WI38 (cell line): ENCODE measurements around the gene HNRNPAB.
"Not testable (repeated sequence)": the region's sequence is repeated elsewhere in the genome, so short reads cannot be mapped to it uniquely, and the experiment has no call there.

Experiments used
- H3K4me3 ChIP-seq: 2 replicates; pipeline ENCODE4 v1.5.1; 2011; ENCODE audit warnings: low read depth, mild to moderate bottlenecking, control low read depth, low read length
- CTCF ChIP-seq: IDR thresholded peaks from 2 replicates; pipeline ENCODE4 v1.5.1; 2012; ENCODE audit warnings: low read depth, mild to moderate bottlenecking, control low read depth, low read length

The HNRNPAB gene

GRCh38 chr5:178246624-178247279 lies 42.4 kb downstream of the HNRNPAB start:
- no peak for TF ChIP-seq CTCF
- H3K4me3 ChIP-seq, result no peak overlapping the region

GRCh38 chr5:178247481-178248456 lies 43.4 kb downstream of the HNRNPAB start:
- no peak overlapping the region for H3K4me3 ChIP-seq
- no peak for TF ChIP-seq CTCF

- TF ChIP-seq CTCF, result no peak
- H3K4me3 ChIP-seq, result no peak overlapping the region
Measured at GRCh38 chr5:178248750-178249149, 44.4 kb downstream of the HNRNPAB start.

GRCh38 chr5:178249191-178249989 lies 45.1 kb downstream of the HNRNPAB start:
- TF ChIP-seq CTCF, result no peak
- H3K4me3 ChIP-seq, result no peak overlapping the region

GRCh38 chr5:178250263-178250662 lies 45.9 kb downstream of the HNRNPAB start:
- no peak overlapping the region for H3K4me3 ChIP-seq
- no peak for TF ChIP-seq CTCF

GRCh38 chr5:178252258-178252657 lies 47.9 kb downstream of the HNRNPAB start:
- H3K4me3 ChIP-seq, result no peak overlapping the region
- no peak for TF ChIP-seq CTCF

GRCh38 chr5:178253632-178254031 lies 49.3 kb downstream of the HNRNPAB start:
- not testable (repeated sequence) for H3K4me3 ChIP-seq
